H1 (cell line): ENCODE data around the gene ANXA1. TPM values are rescaled to one million over a fixed set of nuclear protein-coding genes. Genes with fewer than 3 reads are reported as not detected.

Experiments used
- CTCF ChIA-PET: fragments of 300-600 bp; sonication (Branson Sonifier 250); formaldehyde crosslinking; loops from one replicate; lab custom pipeline; 2021; ENCODE audit not compliant: partially characterized antibody; lab: Charles Lee
- POLR2A ChIA-PET: fragments of 300-600 bp; sonication (Branson Sonifier 250); formaldehyde crosslinking; loops from one replicate; lab custom pipeline; 2021; ENCODE audit warnings: inconsistent platforms; ENCODE audit not compliant: partially characterized antibody; lab: Charles Lee
- DNase-seq, 2 experiments: peaks; one replicate each; pipeline versions ENCODE4 v3.0.0 to v3.0.0-alpha.2; 2010 to 2022; ENCODE audit warnings: low spot score in 2 of 2, low read depth in 1 of 2, mixed read lengths in 1 of 2
- FAIRE-seq: peaks from 2 replicates; lab custom pipeline; 2011; peaks lifted over from hg19 to GRCh38; lab: Jason Lieb, UNC
- H2AFZ ChIP-seq: 2 replicates; pipeline ENCODE4 v1.8.1; 2012; ENCODE audit warnings: low read length, inconsistent platforms
- H2AK5ac ChIP-seq: 2 replicates; pipeline ENCODE4 v1.6.1; 2013; ENCODE audit warnings: low read depth, low read length
- H2BK120ac ChIP-seq: replicated peaks from 2 replicates; pipeline ENCODE3; 2013; ENCODE audit warnings: low read depth, low read length, inconsistent platforms
- H2BK12ac ChIP-seq: 2 replicates; pipeline ENCODE4 v1.6.1; 2013; ENCODE audit warnings: low read depth, low read length
- H2BK15ac ChIP-seq: 2 replicates; pipeline ENCODE4 v1.6.1; 2013; ENCODE audit warnings: low read length
- H2BK20ac ChIP-seq: 2 replicates; pipeline ENCODE4 v1.6.1; 2013; ENCODE audit warnings: low read length
- H2BK5ac ChIP-seq: 2 replicates; pipeline ENCODE4 v1.6.1; 2013; ENCODE audit warnings: low read depth, low read length
- H3K14ac ChIP-seq: 2 replicates; pipeline ENCODE4 v1.6.1; 2013; ENCODE audit warnings: inconsistent platforms; ENCODE audit not compliant: insufficient read length
- H3K18ac ChIP-seq: 2 replicates; pipeline ENCODE4 v1.6.1; 2013; ENCODE audit warnings: low read length; ENCODE audit errors: extremely low read depth
- H3K23ac ChIP-seq: 2 replicates; pipeline ENCODE4 v1.6.1; 2013; ENCODE audit warnings: inconsistent platforms; ENCODE audit not compliant: insufficient read length
- H3K23me2 ChIP-seq: 2 replicates; pipeline ENCODE4 v1.6.1; 2013; ENCODE audit warnings: low read depth, low read length
- H3K27ac ChIP-seq: 2 replicates; pipeline ENCODE4 v1.6.1; 2011; ENCODE audit warnings: low read depth, low read length, inconsistent platforms
- H3K27me3 ChIP-seq, 4 experiments: replicated peaks in 1 of 4; 1 replicate in 1 of 4; 2 replicates in 3 of 4; pipeline versions ENCODE4 v1.6.1 to v1.8.1; 2011 to 2013; ENCODE audit warnings: low read length in 3 of 4, mild to moderate bottlenecking in 3 of 4, inconsistent platforms in 2 of 4, mixed read lengths in 2 of 4, moderate library complexity in 1 of 4; ENCODE audit not compliant: control insufficient read depth in 3 of 4, insufficient read depth in 3 of 4; ENCODE audit errors: extremely low read depth in 1 of 4
- H3K36me3 ChIP-seq, 4 experiments: 2 replicates each; pipeline versions ENCODE4 v1.6.1 to v1.8.1; 2011 to 2013; ENCODE audit warnings: mild to moderate bottlenecking in 4 of 4, low read length in 3 of 4, moderate library complexity in 2 of 4, control low read depth in 1 of 4, inconsistent platforms in 1 of 4; ENCODE audit not compliant: insufficient read depth in 4 of 4, control insufficient read depth in 2 of 4
- H3K4ac ChIP-seq: replicated peaks from 2 replicates; pipeline ENCODE3; 2013; ENCODE audit warnings: low read length, low read depth, mixed read lengths, inconsistent platforms; ENCODE audit not compliant: insufficient read length
- H3K4me1 ChIP-seq, 4 experiments: replicated peaks in 1 of 4; 1 replicate in 1 of 4; 2 replicates in 3 of 4; pipeline versions ENCODE4 v1.6.1 to v1.8.1; 2011 to 2013; ENCODE audit warnings: low read length in 3 of 4, inconsistent platforms in 2 of 4, mixed read lengths in 1 of 4; ENCODE audit not compliant: insufficient read depth in 4 of 4, control insufficient read depth in 3 of 4
- H3K4me2 ChIP-seq, 2 experiments: 2 replicates each; pipeline versions ENCODE4 v1.6.1 to v1.8.1; 2011 to 2013; ENCODE audit warnings: low read depth in 2 of 2, low read length in 2 of 2, control low read depth in 1 of 2, inconsistent platforms in 1 of 2, mild to moderate bottlenecking in 1 of 2; ENCODE audit not compliant: insufficient read depth in 1 of 2
- H3K4me3 ChIP-seq, 4 experiments: fragments of 200-600, 300-600 bp in 1 of 4; sonication (generic), shearing (Covaris generic), sonication (Bioruptor Twin) in 1 of 4; 2 replicates each; pipeline versions ENCODE4 v1.5.1 to v1.8.1; 2011 to 2016; ENCODE audit warnings: low read length in 4 of 4, low read depth in 3 of 4, control low read depth in 2 of 4, inconsistent platforms in 2 of 4, mild to moderate bottlenecking in 2 of 4, mixed read lengths in 1 of 4, moderate library complexity in 1 of 4; ENCODE audit not compliant: insufficient read depth in 2 of 4; ENCODE audit errors: extremely low read depth in 1 of 4
- H3K56ac ChIP-seq: replicated peaks from 2 replicates; pipeline ENCODE3; 2013; ENCODE audit warnings: low read depth, mild to moderate bottlenecking, mixed read lengths, low read length, inconsistent platforms; ENCODE audit not compliant: insufficient read length
- H3K79me1 ChIP-seq: 2 replicates; pipeline ENCODE4 v1.6.1; 2013; ENCODE audit warnings: low read depth, low read length, control low read depth
- H3K79me2 ChIP-seq, 2 experiments: 2 replicates each; pipeline versions ENCODE4 v1.6.1 to v1.8.1; 2012 to 2013; ENCODE audit warnings: low read length in 2 of 2, mild to moderate bottlenecking in 2 of 2, inconsistent platforms in 1 of 2; ENCODE audit not compliant: insufficient read depth in 2 of 2, control insufficient read depth in 1 of 2
- H3K9ac ChIP-seq, 4 experiments: replicated peaks in 1 of 4; 1 replicate in 1 of 4; 2 replicates in 3 of 4; pipeline versions ENCODE4 v1.6.1 to v1.8.1; 2011 to 2013; ENCODE audit warnings: low read depth in 3 of 4, low read length in 3 of 4, control low read depth in 2 of 4, mild to moderate bottlenecking in 2 of 4, moderate library complexity in 2 of 4, inconsistent platforms in 1 of 4; ENCODE audit errors: extremely low read depth in 1 of 4
- H3K9me3 ChIP-seq, 2 experiments: 2 replicates each; pipeline versions ENCODE4 v1.6.1 to v1.8.1; 2012 to 2013; ENCODE audit warnings: mild to moderate bottlenecking in 2 of 2, moderate library complexity in 2 of 2, control low read depth in 1 of 2, inconsistent platforms in 1 of 2, low read depth in 1 of 2, low read length in 1 of 2, mixed read lengths in 1 of 2; ENCODE audit not compliant: insufficient read depth in 2 of 2
- H4K20me1 ChIP-seq, 2 experiments: replicated peaks in 1 of 2; 2 replicates each; pipeline versions ENCODE3 to v1.8.1; 2011 to 2013; ENCODE audit warnings: inconsistent platforms in 2 of 2, low read length in 2 of 2, mild to moderate bottlenecking in 1 of 2; ENCODE audit not compliant: insufficient read depth in 2 of 2, control insufficient read depth in 1 of 2
- H4K5ac ChIP-seq: 2 replicates; pipeline ENCODE4 v1.6.1; 2013; ENCODE audit warnings: low read length, low read depth, mixed read lengths, inconsistent platforms; ENCODE audit not compliant: insufficient read length
- H4K8ac ChIP-seq: 2 replicates; pipeline ENCODE4 v1.8.0; 2013; ENCODE audit warnings: mild to moderate bottlenecking, moderate library complexity, low read length, inconsistent platforms; ENCODE audit not compliant: insufficient read depth; ENCODE audit errors: extremely low read depth
- H4K91ac ChIP-seq: replicated peaks from 2 replicates; pipeline ENCODE3; 2013; ENCODE audit warnings: low read length, mixed read lengths, inconsistent platforms; ENCODE audit not compliant: insufficient read length
- CTBP2 ChIP-seq: IDR thresholded peaks from 2 replicates; pipeline ENCODE4 v1.7.0; 2011; ENCODE audit warnings: borderline replicate concordance, mild to moderate bottlenecking, moderate library complexity, mixed read lengths, low read length; ENCODE audit not compliant: insufficient read depth, insufficient read length
- RXRA ChIP-seq: IDR thresholded peaks from 2 replicates; pipeline ENCODE4 v1.6.1; 2011; ENCODE audit warnings: low read depth, mild to moderate bottlenecking, low read length, moderate library complexity; ENCODE audit not compliant: insufficient read depth
- WGBS, 2 experiments: shearing (Covaris generic) in 1 of 2; methylation state at CpG; one replicate each; pipeline versions ENCODE4 v1.1.6 to v1.1.7; 2013 to 2015; ENCODE audit warnings: low lambda C conversion rate in 2 of 2, mixed read lengths in 2 of 2, inconsistent platforms in 1 of 2, low coverage in 1 of 2, missing lambda C conversion rate in 1 of 2; ENCODE audit not compliant: insufficient replicate concordance in 2 of 2, insufficient coverage in 1 of 2, insufficient read length in 1 of 2; ENCODE audit errors: extremely low coverage in 1 of 2, missing lambda C conversion rate in 1 of 2; 5-methylcytosine and 5-hydroxymethylcytosine counted together
- polyA plus RNA-seq, 7 experiments: library from polyadenylated mRNA; depleted of rRNA in 3 of 7; stranded (reverse) in 5 of 7; unstranded in 2 of 7; fragments of >200 nt in 5 of 7; fragments of 200-250 nt in 2 of 7; gene quantifications; 1 replicate in 5 of 7; 2 replicates in 1 of 7; 4 replicates in 1 of 7; pipeline versions ENCODE4 v1.2.1 to v1.2.3, GENCODE V29; 2011 to 2013; ENCODE audit warnings: missing spikeins in 2 of 7, mixed read lengths in 2 of 7
- total RNA-seq: library from RNA; stranded (reverse); fragmentation: NEBNext Ultra II Directional; extraction: Animal tissue kit (Norgen Biotek cat#: 25700); gene quantifications from 2 replicates; pipeline ENCODE4 v1.2.1, GENCODE V29; 2021

The ANXA1 gene
- total and polyA plus RNA-seq, 2 of the 8 experiments (the other 6 are each of a cell fraction or from before 2014, with no cell fraction given), result 0.71 to 5.7 TPM

DNA sequence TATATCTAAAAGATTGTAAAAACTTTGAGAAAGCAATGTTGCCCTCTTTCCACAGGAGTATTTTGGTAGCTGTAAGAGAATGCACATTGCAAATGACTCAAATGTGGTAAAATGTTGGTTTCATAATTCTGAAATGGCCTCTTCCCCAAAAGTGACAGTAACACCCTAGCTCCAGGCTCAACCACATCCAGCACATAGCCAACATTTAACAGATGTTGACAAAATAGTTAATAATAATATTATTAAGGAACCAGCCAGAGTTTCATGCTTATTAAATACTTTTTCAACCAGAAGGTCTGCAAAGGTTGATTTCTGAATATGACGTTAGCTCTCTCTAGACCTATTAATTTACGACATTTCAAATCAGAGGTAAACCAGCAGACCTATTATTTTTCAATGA, 1.3 kb downstream of the ANXA1 start:
- Histone ChIP-seq H3K4me1 (peaks cover 0 to 8% (median 5%) of the 10 kb centered on the region in 4 experiments; a peak in 2 of 7 replicates), H3K27me3 (no peaks in the 10 kb centered on the region), H3K4ac (no peak overlapping the region), H2BK120ac (no peak overlapping the region), H3K23ac (no peak overlapping the region), H2BK12ac (no peak overlapping the region; the same call in 1 of the 2 replicates), H4K91ac (no peak overlapping the region), H3K14ac (no peak overlapping the region), H3K36me3 (no peaks in the 10 kb centered on the region), H3K9ac (no peak overlapping the region), H3K4me3 (no peak overlapping the region), H3K79me2 (no peaks in the 10 kb centered on the region), H4K20me1 (no peaks in the 10 kb centered on the region), H4K8ac (no peak overlapping the region), H2BK5ac (no peak overlapping the region), H3K18ac (no peak overlapping the region), H3K4me2 (no peak overlapping the region), H2BK15ac (no peak overlapping the region), H2AK5ac (no peak overlapping the region), H2AFZ (no peak overlapping the region), H3K56ac (no peak overlapping the region), H3K79me1 (no peaks in the 10 kb centered on the region), H3K9me3 (no peaks in the 10 kb centered on the region), H2BK20ac (no peak overlapping the region), H3K23me2 (no peaks in the 10 kb centered on the region), H4K5ac (peak overlapping the region; percentile 39), H3K27ac (no peak overlapping the region)
- ChIA-PET CTCF (interaction anchor here (1.5 kb wide), 1 partner anchor 45 kb away, joined by 7 read pairs; no protein-coding TSS in a partner anchor), POLR2A (no interaction called here)
- DNase-seq (no peak), FAIRE-seq (no peak)
- TF ChIP-seq CTBP2 (no peak), RXRA (no peak)
- 92% methylated on average over 2 of the region's 2 CpGs; no CpG with 5 or more reads in 1 of the 2 experiments for WGBS, 2 experiments
